ENCODE results near the gene XAGE2. TPM values are rescaled to one million over a fixed set of nuclear protein-coding genes. Genes with fewer than 3 reads are reported as not detected.

Gene XAGE2
- total RNA-seq, 2 donors from 2014 or later = not detected

DNA sequence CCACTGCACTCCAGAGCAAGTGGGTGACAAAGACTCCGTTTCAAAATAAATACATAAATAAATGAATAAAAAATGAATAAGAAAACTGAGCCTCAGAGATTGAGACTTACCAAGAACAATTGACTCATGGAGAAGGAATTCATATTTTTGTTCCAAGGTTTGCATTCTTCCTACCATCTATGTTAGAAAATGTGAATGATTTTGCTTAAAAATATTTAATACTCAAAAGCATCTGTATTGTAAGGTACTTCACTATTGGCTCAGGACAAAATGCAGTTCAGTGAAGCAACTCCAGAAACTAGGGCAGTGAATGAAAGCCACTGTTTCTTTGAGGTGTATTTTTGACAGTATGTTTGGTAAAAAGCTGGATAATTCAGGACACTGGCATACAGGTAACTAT is 54.1 kb downstream of the XAGE2 start:
- WGBS, 2 donors = 61 to 67% methylated on average over 1 of the region's 1 CpG
- ATAC-seq = no peak
- DNase-seq = no peak
- H3K27me3 ChIP-seq = no peaks in the 10 kb centered on the region
- H3K36me3 ChIP-seq (replicated peaks in 1 of 2; ENCODE audit: insufficient read depth in 1 of 2, low read depth in 2 of 2) = no peaks in the 10 kb centered on the region
- H3K4me3 ChIP-seq = no peak overlapping the region
- TF ChIP-seq POLR2A (IDR thresholded peaks at IDR 0.05) = no peak
- no peak for TF ChIP-seq CTCF (IDR thresholded peaks at IDR 0.05)
- no peaks in the 10 kb centered on the region for H3K4me1 ChIP-seq
- intact Hi-C loops (cut with DNase I) = no loop called here
- H3K9me3 ChIP-seq = no peaks in the 10 kb centered on the region
- H3K27ac ChIP-seq = no peak overlapping the region

GRCh38 chrX:52424656-52425055 is 55.8 kb downstream of the XAGE2 start:
- Histone ChIP-seq H3K4me1 (no peaks in the 10 kb centered on the region), H3K27me3 (no peaks in the 10 kb centered on the region), H3K36me3 (replicated peaks in 1 of 2; ENCODE audit: insufficient read depth in 1 of 2, low read depth in 2 of 2) (no peaks in the 10 kb centered on the region), H3K27ac (no peak overlapping the region), H3K4me3 (no peak overlapping the region), H3K9me3 (no peaks in the 10 kb centered on the region)
- DNase-seq (no peak), ATAC-seq (no peak)
- 71% methylated on average over 1 of the region's 1 CpG; no CpG with 5 or more reads in 1 of the 2 donors for WGBS, 2 donors
- TF ChIP-seq POLR2A (IDR thresholded peaks at IDR 0.05) (no peak), CTCF (IDR thresholded peaks at IDR 0.05) (no peak)
- intact Hi-C loops (cut with DNase I) = no loop called here

Small RNA genes lying within 50 kb of the gene (microRNA-seq; reads per million reads assigned to microRNA genes)
- gene MIR8088 (ENCODE audit: borderline number of aligned reads in 2 of 2, borderline replicate concordance in 2 of 2) = 0 reads per million in 2 donors

Small RNA genes lying within 50 kb of the gene (small RNA-seq; reads per million reads assigned to genes)
- not detected for gene MIR8088

Other genes starting within 250 kb of the XAGE2 start
- 1 to 10 TPM; 1.3 to 5.2 TPM for gene MAGED4, start 184.1 kb upstream of the XAGE2 start, total RNA-seq
- gene XAGE1A, start 126.8 kb downstream of the XAGE2 start, total RNA-seq = not detected
- gene XAGE1B, start 148.0 kb downstream of the XAGE2 start, total RNA-seq = not detected